HuH-7 (cell line): ENCODE data around the gene SORCS2.

ENCODE experiments used
- DNase-seq: peaks from one replicate; pipeline ENCODE4 v3.0.0; 2011; ENCODE audit warnings: low spot score

The SORCS2 gene

GRCh38 chr4:7377223-7377865 is 185.0 kb downstream of the SORCS2 start:
- no peak for DNase-seq

DNA sequence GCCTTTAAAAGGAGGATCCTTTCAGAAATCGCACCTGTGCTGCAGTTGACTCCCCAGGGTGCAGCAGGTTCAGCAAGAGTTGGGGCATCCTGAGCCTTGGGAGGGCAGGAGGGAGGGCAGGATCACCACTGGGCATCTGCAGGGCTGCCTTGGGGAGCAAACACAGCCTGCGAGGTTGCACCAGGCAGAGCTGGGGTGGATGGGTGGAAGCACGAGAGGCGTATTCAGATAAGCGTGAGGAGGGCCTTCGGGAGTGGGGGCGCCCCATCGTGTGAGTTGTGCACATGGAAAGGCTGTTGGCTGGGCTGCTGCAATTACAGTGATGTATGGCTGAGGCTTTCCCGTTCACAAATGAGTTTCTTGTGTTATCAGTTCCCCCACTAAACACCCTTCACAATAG is 186.8 kb downstream of the SORCS2 start:
- no peak for DNase-seq

DNA sequence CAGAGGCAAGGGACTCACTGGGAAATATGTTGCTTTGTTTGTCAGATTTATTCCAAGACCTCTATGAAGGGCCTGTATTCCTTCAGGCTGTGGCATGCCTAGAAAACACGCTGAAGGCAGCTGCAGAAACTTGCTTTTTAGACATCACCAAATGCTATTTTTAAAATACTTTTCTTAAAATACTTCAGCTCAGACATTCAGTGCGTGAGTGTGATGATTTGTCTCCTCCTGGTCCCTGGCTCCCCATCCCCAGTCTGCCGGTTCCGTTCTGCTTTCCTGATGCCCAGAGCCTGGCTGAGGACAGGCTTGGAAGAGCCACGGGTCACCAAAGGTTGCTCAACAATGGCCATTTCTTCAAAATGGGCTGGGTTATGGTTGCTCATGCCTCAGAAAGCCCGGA is 187.4 kb downstream of the SORCS2 start:
- no peak for DNase-seq

- DNase-seq = peak; percentile 37
Measured at GRCh38 chr4:7381221-7381889, 189.0 kb downstream of the SORCS2 start.

GRCh38 chr4:7381890-7382633 is 189.7 kb downstream of the SORCS2 start:
- no peak for DNase-seq

DNA sequence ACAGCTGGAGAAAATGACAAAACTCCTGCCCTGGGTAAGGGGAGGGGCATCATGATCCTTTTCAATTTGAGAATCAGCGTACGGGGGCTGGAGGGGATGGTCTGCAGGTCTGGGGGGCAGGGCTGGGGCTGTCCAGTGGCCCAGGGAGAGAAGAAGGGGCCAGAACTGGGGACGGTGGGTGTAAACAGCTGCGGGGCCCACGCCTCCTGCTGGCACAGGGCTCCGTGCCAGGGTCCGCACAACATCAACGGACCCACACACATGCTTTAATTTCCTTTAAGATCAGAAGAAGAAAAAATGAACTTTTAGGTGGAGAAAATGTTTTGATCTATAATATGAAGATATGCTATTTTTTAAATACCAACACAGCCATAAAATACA is 190.3 kb downstream of the SORCS2 start:
- no peak for DNase-seq

GRCh38 chr4:7383266-7383665 is 190.9 kb downstream of the SORCS2 start:
- DNase-seq = no peak

GRCh38 chr4:7384003-7384928 is 191.9 kb downstream of the SORCS2 start:
- DNase-seq = no peak

DNA sequence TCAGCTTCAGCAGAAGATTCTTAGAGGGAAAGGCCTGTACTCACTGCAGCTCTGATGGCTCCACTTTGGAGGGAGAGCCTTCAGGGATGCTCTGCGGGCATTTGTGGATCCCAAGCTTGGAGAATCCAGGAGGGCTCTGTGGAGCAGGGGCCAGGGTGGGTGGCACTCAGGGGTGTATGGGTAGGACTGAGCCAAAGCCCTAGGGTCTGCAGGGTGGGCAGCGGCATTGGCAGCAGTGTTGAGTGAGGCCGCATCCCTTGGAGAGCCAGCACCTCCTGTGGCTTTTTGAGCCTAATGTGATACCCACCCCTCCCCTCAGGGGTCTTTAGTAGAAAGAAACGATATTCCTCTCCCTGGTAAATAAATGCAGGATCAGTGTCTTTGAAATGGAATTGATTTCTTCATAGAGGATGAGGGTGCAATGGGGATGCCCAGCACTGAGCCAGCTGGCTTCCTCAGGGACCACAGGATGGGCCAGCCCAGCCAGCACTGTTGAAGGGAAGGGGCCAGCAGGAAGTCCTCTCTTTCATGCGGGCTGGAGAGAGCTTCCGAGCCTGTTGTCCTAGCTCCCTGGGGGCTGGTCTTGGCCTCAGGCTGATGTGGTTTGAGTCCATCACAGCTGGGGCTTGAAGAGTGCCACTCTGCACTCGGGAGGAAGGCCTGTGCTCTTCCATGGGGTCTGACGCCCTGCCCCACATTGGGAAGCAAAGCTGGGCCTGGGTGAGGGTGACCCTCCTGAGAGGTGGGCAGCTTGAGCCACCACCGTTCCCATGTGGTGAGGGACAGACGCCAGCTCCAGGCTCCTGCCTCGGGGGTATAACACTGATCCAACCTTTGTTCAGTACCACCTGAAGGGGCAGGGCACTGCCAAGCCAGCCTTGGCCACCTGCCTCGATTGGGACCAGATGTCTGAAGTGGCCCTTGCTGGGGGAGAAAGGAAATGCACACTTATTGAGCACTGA is 192.9 kb downstream of the SORCS2 start:
- DNase-seq = no peak

DNA sequence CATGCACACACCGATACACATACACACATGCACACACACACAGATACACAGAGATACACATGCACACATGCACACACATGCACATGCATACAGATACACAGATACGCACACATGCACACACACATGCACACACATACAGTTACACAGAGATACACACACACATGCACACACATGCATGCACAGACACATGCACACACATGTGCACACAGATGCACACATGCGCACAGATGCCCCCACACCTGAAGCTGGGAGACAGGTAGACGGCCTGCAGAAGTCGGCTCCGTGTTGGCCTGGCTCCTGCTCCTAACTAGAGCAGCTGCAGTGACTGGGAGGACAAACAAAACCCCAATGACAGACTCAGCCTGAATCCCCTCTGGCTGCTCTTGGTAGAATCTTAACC is 195.6 kb downstream of the SORCS2 start:
- no peak for DNase-seq

DNA sequence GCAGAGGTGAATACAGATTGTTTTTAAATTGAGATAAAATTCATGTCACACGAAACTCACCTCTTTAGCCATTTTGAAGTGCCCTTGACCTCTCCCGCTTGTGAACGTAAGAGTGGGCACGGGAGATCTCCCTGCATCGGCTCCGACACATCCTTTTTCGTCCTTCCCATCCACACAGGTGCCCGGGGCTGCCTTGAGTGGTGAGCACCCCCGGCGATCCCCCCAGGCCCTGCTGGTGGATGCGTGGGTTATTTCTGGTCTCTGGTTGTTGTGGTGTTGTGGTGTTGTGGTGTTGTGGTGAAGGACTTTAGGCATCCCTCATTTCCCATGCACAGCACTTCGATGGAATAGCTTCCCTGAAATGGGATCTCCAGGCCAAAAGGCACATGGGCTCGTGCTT is 196.3 kb downstream of the SORCS2 start:
- no peak for DNase-seq

DNA sequence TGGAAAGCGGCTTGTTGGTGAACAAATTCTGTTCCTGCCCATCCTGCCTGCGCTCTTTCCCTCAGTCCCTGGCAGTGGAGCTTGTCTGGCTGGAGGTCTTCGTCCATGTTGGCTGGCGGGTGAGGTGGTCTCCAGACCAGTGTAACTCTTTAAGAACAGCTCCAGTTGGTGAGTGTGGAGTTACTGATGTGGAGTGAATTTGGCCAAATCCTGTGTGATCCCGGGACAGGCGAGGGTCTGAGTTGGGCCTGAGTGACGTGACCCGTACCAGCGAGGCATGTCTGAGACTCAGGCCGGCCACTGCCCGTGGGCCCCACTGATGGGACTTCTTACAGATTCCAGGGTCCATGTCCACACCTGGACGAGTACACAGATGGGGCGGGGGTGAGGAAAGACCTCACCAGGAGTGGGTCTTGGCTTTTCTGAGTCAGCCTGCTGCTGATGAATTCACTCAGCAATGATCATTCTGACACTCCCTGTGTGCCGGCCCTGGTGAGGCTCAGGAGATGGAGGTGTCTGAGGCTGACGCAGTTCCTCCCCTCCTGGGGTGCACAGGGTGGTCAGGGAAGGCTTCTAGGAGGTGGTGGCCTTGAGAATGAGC is 196.9 kb downstream of the SORCS2 start:
- DNase-seq = no peak

- no peak for DNase-seq
Measured at GRCh38 chr4:7389719-7390118, 197.4 kb downstream of the SORCS2 start.

DNA sequence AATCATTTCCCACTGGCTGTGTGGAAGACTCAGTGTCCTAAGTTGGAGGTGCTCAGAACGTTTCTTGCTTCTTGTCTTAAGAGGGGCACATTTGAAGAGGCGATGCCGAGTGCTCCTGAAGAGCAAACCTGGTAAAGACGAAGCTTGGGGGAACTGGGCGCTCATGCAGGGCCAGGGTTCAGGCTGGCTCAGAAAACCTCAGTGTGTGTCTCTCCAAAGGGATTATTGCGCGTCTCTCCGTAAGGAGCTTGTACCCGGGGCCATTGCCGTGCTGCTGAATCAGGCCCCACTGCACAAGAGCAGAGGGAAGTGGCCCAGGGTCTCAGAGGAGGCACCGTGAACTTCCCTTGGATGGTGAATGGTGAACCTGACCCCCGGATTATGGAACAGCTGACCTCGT is 198.0 kb downstream of the SORCS2 start:
- DNase-seq = no peak

GRCh38 chr4:7390906-7391636 is 198.7 kb downstream of the SORCS2 start:
- DNase-seq = no peak

- no peak for DNase-seq
Measured at GRCh38 chr4:7391637-7392437, 199.5 kb downstream of the SORCS2 start.

GRCh38 chr4:7392438-7393421 is 200.4 kb downstream of the SORCS2 start:
- no peak for DNase-seq
